Central memory CD8-positive, alpha-beta T cell (primary cell): ENCODE data around the gene FSCN2.
"Not testable (repeated sequence)": the region's sequence is repeated elsewhere in the genome, so short reads cannot be mapped to it uniquely, and the experiment has no call there.

Experiments used
- ATAC-seq: fragments of 150-1000 bp; cut with Tn5 transposase; replicated peaks from 2 replicates; pipeline ENCODE4 v1.10.0; 2022; ENCODE audit warnings: mild to moderate bottlenecking, moderate FRiP score, moderate number of reproducible peaks; ENCODE audit not compliant: poor library complexity, severe bottlenecking; ENCODE audit errors: extremely low read depth
- DNase-seq, 2 donors: peaks; one replicate each; pipeline ENCODE4 v3.0.0; 2021; ENCODE audit warnings: low spot score in 2 of 2
- H3K27ac Mint-ChIP-seq: one replicate; pipeline ENCODE4 v1.8.0; 2022; ENCODE audit warnings: low read depth, mild to moderate bottlenecking, moderate library complexity, mixed read lengths
- H3K27me3 Mint-ChIP-seq: one replicate; pipeline ENCODE4 v1.8.0; 2022; ENCODE audit warnings: mixed read lengths
- H3K36me3 Mint-ChIP-seq: one replicate; pipeline ENCODE4 v1.8.0; 2022; ENCODE audit warnings: mild to moderate bottlenecking, moderate library complexity, mixed read lengths; ENCODE audit not compliant: insufficient read depth
- H3K4me1 Mint-ChIP-seq: one replicate; pipeline ENCODE4 v1.8.0; 2022; ENCODE audit warnings: mixed read lengths
- H3K4me3 Mint-ChIP-seq: one replicate; pipeline ENCODE4 v1.8.0; 2022; ENCODE audit warnings: mild to moderate bottlenecking, moderate library complexity, mixed read lengths
- H3K9me3 Mint-ChIP-seq: one replicate; pipeline ENCODE4 v1.8.0; 2022; ENCODE audit warnings: mixed read lengths

The FSCN2 gene

DNA sequence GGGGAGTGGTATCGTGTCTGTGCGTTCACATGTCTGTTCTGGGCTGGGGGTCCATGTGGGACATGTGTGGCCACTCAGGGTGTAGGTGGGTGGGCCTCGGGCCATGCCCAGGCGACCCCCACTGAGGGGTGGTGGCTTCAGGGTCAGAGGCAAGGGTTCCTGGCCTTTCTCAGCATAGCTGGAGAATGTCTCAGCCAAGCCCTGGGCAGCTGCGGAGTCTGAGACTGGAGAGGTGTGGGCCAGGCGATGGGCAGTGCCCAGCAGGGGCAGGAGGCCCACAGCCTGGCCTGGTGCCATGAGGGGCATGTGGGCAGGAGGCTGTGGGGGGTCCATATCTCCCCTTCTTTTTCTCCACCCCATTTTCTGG is 1.2 kb downstream of the FSCN2 start:
- Mint-ChIP-seq H3K27ac (no peak overlapping the region), H3K4me3 (no peak overlapping the region), H3K4me1 (no peaks in the 10 kb centered on the region), H3K27me3 (no peaks in the 10 kb centered on the region), H3K9me3 (no peaks in the 10 kb centered on the region), H3K36me3 (peaks cover 4% of the 10 kb centered on the region)
- ATAC-seq (no peak), DNase-seq (no peak)

DNA sequence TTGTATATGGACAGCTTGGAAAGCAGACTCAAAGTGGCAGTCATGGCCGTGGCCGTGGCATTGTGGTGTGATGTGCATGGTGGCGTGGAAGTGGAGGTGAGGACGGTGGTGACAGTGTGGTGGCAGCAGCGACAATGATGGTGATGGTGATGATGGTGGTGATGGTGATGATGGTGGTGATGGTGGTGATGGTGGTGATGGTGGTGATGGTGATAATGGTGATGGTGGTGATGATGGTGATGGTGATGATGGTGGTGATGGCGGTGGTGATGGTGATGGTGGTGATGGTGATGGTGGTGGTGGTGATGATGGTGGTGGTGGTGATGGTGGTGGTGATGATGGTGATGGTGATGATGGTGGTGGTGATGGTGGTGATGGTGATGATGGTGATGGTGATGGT is 2.8 kb downstream of the FSCN2 start:
- not testable (repeated sequence) for H3K9me3 Mint-ChIP-seq, H3K4me3 Mint-ChIP-seq, ATAC-seq, H3K4me1 Mint-ChIP-seq, H3K36me3 Mint-ChIP-seq, H3K27ac Mint-ChIP-seq, DNase-seq, H3K27me3 Mint-ChIP-seq

DNA sequence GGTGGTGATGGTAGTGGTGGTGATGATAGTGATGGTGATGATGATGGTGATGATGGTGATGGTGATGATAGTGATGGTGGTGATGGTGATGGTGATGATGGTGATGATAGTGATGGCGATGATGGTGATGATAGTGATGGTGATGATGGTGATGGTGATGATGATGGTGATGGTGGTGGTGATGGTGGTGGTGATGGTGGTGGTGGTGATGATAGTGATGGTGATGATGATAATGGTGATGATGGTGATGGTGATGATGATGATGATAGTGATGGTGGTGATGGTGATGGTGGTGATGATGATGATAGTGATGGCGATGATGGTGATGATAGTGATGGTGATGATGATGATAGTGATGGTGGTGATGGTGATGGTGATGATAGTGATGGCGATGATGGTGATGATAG is 3.8 kb downstream of the FSCN2 start:
- not testable (repeated sequence) for DNase-seq, ATAC-seq, H3K4me1 Mint-ChIP-seq, H3K9me3 Mint-ChIP-seq, H3K27me3 Mint-ChIP-seq, H3K4me3 Mint-ChIP-seq, H3K27ac Mint-ChIP-seq, H3K36me3 Mint-ChIP-seq

DNA sequence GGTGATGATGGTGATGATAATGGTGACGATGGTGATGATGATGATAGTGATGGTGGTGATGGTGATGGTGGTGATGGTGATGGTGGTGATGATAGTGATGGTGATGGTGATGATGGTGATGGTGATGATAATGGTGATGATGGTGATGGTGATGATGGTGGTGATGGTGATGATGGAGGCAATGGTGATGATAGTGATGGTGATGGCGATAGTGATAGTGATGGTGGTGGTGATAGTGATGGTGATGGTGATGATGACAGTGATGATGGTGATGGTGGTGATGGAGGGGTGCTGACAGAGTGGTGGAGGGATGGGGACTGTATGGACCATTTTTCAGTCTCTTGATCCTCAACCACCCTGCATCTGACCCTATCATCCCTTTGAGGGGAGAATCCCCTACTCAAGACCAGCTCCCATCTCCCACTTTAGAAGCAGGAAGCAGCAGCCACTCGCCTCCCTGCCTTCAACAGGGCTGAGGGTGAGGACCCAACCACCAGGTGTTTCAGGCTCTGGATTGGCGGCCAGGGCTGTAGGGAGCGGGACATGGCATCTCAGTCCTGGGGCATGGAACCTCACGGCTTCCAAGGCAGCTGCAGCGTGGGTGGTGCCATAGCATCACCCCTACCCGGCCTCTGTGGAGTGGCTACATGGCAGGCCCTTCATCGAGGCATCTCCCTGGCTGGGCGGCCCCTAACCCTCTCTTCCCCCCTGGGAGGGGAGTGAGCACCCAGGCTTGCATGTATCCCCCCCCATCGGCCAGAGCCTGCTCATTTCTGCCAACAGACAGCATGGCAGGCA is 4.5 kb downstream of the FSCN2 start:
- Mint-ChIP-seq H3K4me1 (peaks cover under 1% of the 10 kb centered on the region), H3K9me3 (no peaks in the 10 kb centered on the region), H3K4me3 (no peak overlapping the region), H3K27ac (no peak overlapping the region), H3K36me3 (no peaks in the 10 kb centered on the region), H3K27me3 (no peaks in the 10 kb centered on the region)
- ATAC-seq (no peak), DNase-seq (no peak)

DNA sequence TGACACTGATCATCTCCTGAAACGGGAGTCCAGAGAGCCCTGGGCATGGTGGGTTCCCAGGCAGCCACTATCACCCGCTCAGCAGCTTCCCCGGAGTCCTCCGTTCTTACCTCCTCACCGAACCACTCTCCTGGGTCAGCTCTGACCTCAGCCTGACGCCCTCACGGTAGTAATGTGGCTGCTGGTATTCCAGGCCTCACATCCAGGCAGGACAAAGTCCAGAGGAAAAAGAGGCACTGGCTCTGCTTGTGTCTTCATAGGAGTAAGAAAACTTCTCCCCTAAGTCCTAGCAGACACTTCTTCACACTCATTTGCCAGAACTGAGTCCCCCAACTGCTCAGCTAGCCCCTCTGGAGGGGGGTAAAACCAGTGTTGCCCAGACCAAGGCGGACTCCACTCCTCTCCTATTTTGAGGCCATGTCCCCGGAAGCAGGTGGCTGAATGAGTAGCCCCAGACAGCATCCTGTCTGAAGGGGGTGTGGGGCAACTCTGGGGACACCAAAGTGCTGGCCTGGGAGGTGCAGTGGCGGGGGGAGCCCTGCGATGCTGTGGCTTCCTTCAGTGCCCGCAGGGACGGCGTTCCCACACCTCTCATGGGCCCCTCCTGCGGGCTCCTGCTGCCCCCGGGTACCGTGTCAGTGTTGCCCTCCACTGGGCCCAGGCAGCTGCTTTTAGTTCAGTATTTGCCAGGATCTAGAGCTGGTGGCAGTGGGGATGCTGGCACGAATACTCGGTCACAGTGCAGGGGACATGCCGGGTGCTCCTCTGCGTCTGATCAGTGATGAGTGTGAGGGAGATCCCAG is 5.4 kb downstream of the FSCN2 start:
- no peak for ATAC-seq

DNA sequence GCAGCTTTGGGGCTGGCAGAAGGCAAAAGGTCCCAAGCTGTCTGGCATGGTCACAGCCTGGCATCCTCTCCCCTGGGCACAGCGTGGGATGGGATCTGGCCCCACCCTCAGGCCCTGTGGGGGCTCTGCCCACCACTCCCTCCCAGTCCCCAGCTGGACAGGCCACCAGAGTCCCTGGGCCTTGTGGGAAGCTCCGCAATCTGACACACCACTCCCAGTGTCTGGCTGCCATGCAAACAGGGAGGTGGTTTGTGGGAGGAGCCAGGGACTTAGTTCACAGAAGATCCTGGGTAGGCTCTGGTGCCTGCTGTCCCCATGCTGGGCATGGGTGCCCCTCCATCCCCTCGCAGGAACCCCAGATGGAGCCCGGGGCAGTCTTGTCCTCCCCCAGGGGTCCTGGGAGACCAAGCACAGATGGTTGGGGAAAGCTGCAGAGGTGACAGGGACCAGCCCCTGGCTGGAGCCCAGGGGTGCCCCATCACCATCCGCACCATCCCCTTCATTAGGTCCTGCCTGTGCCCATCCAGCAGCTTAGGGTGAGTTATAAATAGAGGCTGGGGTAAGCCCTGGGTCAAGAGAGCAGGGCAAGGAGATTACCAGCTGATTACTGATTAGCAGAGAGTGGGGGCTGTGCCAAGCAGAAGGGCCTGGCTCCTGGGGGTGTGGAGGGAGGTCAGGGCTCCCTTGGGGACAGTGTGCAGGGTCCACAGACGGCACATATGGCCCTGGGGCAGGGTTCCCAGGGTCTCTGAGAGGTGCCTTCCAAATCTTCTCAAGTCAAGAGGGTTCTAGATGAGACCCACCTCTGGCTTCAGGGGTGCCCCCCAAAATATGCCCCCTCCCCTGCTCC is 6.2 kb downstream of the FSCN2 start:
- Mint-ChIP-seq H3K4me3 (no peak overlapping the region), H3K9me3 (no peaks in the 10 kb centered on the region), H3K27me3 (no peaks in the 10 kb centered on the region), H3K4me1 (peaks cover 6% of the 10 kb centered on the region), H3K27ac (no peak overlapping the region), H3K36me3 (no peaks in the 10 kb centered on the region)
- ATAC-seq (no peak), DNase-seq (no peak)

More for the DNA sequence above, 5.4 kb downstream of the FSCN2 start:
- no peak for DNase-seq
- Mint-ChIP-seq H3K27ac (no peak overlapping the region), H3K36me3 (no peaks in the 10 kb centered on the region), H3K27me3 (no peaks in the 10 kb centered on the region), H3K4me1 (peaks cover 6% of the 10 kb centered on the region), H3K4me3 (no peak overlapping the region), H3K9me3 (no peaks in the 10 kb centered on the region)

DNA sequence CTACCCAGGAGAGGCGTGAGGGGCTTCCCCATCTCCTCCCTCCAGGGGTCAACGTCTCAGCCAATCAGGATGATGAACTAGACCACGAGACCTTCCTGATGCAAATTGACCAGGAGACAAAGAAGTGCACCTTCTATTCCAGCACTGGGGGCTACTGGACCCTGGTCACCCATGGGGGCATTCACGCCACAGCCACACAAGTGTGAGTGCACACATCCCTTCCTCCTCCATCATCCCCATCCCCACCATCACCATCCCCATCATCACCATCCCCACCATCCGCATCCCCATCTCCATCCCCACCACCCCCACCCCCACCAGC is 6.8 kb downstream of the FSCN2 start:
- no peak overlapping the region for H3K4me3 Mint-ChIP-seq
- DNase-seq (no peak), ATAC-seq (no peak)
- no peaks in the 10 kb centered on the region for H3K27me3 Mint-ChIP-seq
- peaks cover 2% of the 10 kb centered on the region for H3K36me3 Mint-ChIP-seq
- no peak overlapping the region for H3K27ac Mint-ChIP-seq
- peaks cover 6% of the 10 kb centered on the region for H3K4me1 Mint-ChIP-seq
- H3K9me3 Mint-ChIP-seq = no peaks in the 10 kb centered on the region

DNA sequence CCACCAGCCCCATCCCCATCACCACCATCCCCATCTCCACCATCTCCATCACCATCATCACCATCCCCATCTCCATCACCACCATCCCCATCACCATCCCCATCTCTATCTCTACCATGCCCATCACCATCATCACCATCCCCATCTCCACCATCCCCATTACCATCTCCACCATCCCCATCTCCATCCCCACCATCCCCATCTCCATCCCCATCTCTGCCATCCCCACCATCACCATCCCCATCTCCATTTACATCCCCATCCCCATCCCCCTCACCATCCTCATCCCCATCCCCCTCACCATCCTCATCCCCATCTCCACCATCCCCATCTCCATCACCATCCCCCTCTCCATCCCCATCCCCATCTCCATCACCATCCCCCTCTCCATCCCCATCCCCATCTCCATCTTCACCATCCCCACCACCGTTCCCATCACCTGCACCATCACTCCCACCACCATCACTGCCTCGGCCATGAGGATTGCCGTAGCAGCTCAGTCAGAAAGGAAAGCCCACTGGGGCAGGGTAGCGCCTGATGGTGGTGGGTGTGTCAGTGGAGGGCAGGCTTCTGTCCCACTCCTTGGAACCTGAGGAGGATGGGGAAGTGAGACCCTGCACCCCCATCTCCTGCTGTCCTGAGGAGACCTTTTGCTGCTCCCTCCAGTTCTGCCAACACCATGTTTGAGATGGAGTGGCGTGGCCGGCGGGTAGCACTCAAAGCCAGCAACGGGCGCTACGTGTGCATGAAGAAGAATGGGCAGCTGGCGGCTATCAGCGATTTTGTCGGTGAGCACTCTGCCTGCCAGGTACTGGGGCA is 7.5 kb downstream of the FSCN2 start:
- ATAC-seq (no peak), DNase-seq (no peak)
- Mint-ChIP-seq H3K4me3 (no peak overlapping the region), H3K27ac (no peak overlapping the region), H3K27me3 (no peaks in the 10 kb centered on the region), H3K4me1 (peaks cover 6% of the 10 kb centered on the region), H3K9me3 (no peaks in the 10 kb centered on the region), H3K36me3 (peaks cover 2% of the 10 kb centered on the region)

DNA sequence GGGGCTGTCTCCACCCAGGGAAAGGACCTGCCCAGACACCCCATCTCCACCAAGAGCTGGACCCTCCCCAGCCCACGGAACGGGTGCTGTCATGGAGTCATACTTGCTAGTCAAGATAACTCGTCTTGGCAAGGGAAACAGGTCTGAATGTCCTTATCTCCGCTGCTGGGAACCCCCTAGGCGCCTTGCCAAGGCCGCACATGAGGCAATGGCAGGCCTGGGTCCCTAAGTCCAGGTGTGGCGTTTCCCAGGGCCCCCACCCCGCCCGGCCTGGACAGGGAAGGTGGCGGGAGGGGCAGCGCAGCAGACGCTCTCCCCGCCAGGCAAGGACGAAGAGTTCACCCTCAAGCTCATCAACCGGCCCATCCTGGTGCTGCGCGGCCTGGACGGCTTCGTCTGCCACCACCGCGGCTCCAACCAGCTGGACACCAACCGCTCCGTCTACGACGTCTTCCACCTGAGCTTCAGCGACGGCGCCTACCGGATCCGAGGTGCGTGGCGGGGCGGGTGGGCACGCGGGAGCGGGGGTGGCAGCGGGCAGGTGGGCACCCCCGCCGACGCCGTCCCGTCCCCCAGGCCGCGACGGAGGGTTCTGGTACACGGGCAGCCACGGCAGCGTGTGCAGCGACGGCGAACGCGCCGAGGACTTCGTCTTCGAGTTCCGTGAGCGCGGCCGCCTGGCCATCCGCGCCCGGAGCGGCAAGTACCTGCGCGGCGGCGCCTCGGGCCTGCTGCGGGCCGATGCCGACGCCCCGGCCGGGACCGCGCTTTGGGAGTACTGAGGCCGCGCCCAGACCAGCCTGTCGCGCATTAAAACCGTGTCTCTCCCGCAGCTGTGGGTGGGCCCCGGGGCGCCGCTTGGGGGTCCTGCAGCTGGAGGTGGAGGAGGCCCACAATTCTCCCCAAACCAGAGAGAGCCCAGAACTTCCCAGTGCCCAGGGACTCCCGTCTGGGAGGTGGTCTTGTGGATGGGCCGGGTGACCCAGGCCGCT is 8.4 kb downstream of the FSCN2 start:
- Mint-ChIP-seq H3K4me3 (no peak overlapping the region), H3K4me1 (peaks cover 6% of the 10 kb centered on the region), H3K27ac (no peak overlapping the region)

DNA sequence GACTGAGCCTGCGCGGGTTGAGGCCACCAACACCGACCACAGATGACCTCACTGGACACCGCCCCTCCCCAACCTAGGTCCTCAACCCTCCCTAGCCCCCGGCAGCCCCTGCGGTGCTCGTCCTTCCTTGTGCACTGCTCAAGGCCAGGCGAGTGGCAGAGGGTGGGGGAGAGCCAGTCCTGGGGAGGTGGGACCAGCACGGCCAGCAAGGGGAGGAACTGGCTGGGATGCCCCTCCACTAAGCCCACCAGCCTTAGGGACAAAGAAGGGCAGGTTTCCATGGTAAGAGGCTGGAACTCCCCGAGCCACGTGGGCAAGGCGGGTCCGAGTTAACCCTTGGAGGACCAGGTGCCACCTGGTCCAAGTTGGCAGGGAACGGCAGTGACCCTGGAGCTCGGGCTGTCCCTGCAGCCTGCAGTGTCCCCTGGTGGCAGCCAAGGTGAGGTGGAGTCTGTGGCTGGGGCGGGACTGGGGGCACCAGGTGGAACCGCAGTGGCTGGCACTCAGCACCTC is 9.2 kb downstream of the FSCN2 start:
- ATAC-seq (peak; percentile 46), DNase-seq (no peak)
- Mint-ChIP-seq H3K36me3 (peaks cover 2% of the 10 kb centered on the region), H3K4me3 (no peak overlapping the region), H3K9me3 (no peaks in the 10 kb centered on the region), H3K27ac (no peak overlapping the region), H3K4me1 (peaks cover 6% of the 10 kb centered on the region), H3K27me3 (no peaks in the 10 kb centered on the region)

More for the DNA sequence above, 8.4 kb downstream of the FSCN2 start:
- no peaks in the 10 kb centered on the region for H3K27me3 Mint-ChIP-seq
- ATAC-seq (no peak), DNase-seq (no peak)
- no peaks in the 10 kb centered on the region for H3K9me3 Mint-ChIP-seq
- peaks cover 2% of the 10 kb centered on the region for H3K36me3 Mint-ChIP-seq

DNA sequence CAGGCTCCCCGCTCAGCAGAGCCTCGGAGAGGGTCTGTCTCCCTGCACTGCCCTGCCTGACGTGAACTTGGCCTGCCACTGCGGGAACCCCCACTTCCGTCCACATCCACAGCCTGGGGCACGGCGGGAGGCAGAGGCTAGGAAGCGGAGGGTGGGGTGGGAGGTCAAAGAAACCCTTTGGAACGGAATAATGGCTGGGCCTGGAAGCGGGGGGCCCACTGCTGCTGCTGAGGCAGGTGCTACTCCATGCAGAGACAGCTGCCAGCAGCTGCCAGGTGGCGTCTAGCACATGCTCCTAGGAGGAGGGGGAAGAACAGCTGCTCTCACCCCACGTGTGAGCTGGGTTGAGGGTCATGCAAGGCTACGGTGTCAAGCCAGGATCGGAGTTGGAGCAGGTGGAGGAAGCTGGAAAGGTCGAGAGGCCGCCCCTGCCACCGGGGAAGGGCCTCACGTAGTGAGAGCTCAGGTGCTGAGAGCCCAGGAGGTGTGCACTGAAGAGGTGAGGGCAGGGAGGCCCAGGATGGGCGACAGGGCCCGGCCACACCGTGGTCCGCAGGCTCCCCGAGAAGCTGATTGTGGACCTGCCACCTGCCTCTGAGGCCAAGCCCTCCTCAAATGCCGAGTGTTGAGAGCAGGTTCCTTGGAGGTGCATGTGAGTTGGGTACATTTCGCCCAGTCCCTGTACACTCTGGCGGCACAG is 9.8 kb downstream of the FSCN2 start:
- DNase-seq = no peak
- H3K27ac Mint-ChIP-seq = no peak overlapping the region
- no peak overlapping the region for H3K4me3 Mint-ChIP-seq
- no peak for ATAC-seq
- H3K9me3 Mint-ChIP-seq = no peaks in the 10 kb centered on the region
- no peaks in the 10 kb centered on the region for H3K27me3 Mint-ChIP-seq
- peaks cover 6% of the 10 kb centered on the region for H3K4me1 Mint-ChIP-seq
- H3K36me3 Mint-ChIP-seq = peaks cover 2% of the 10 kb centered on the region
